OCI-LY7 (cell line): ENCODE results near the gene MPC1. TPM values are rescaled to one million over a fixed set of nuclear protein-coding genes. Genes with fewer than 3 reads are reported as not detected.

Experiments
- BruUV-seq: library from RNA; stranded (reverse); fragments of 400-500 nt; replicated peaks from 2 replicates; lab custom pipeline; 2021; lab: Mats Ljungman, UMichigan
- CTCF ChIA-PET: fragments of 300-600 bp; sonication (Branson Sonifier 250); formaldehyde crosslinking; loops from one replicate; lab custom pipeline; 2022; ENCODE audit warnings: antibody characterized with exemption; ENCODE audit not compliant: unreplicated experiment; lab: Charles Lee
- POLR2A ChIA-PET: fragments of 300-600 bp; sonication (Branson Sonifier 250); formaldehyde crosslinking; loops from one replicate; lab custom pipeline; 2022; ENCODE audit warnings: antibody characterized with exemption; lab: Charles Lee
- DNase-seq: peaks from one replicate; pipeline ENCODE4 v3.0.0-alpha.2; 2015; ENCODE audit warnings: low spot score
- H2AFZ ChIP-seq: fragments of 200-600 bp; sonication (generic), shearing (Covaris generic); 2 replicates; pipeline ENCODE4 v1.6.1; 2014; ENCODE audit warnings: mild to moderate bottlenecking, antibody characterized with exemption, low read length, moderate library complexity
- H3K27ac ChIP-seq: fragments of 200-600 bp; sonication (generic); 2 replicates; pipeline ENCODE4 v1.5.1; 2014; ENCODE audit warnings: mixed run types, low read depth, mild to moderate bottlenecking, moderate library complexity, low read length, inconsistent platforms; ENCODE audit not compliant: poor library complexity, severe bottlenecking
- H3K36me3 ChIP-seq: fragments of 200-600 bp; sonication (generic); 2 replicates; pipeline ENCODE4 v1.6.1; 2014; ENCODE audit warnings: mild to moderate bottlenecking, antibody characterized with exemption, low read length, moderate library complexity, mixed read lengths; ENCODE audit not compliant: insufficient read depth
- H3K4me1 ChIP-seq: fragments of 200-600 bp; sonication (generic); 2 replicates; pipeline ENCODE4 v1.5.1; 2014; ENCODE audit warnings: mild to moderate bottlenecking, low read length; ENCODE audit not compliant: insufficient read depth, poor library complexity, severe bottlenecking
- H3K4me2 ChIP-seq: fragments of 200-600 bp; sonication (generic); 2 replicates; pipeline ENCODE4 v1.6.1; 2014; ENCODE audit warnings: mild to moderate bottlenecking, low read length
- H3K4me3 ChIP-seq: fragments of 200-600 bp; sonication (generic); 2 replicates; pipeline ENCODE4 v1.5.1; 2014; ENCODE audit warnings: mild to moderate bottlenecking, low read depth, low read length; ENCODE audit not compliant: poor library complexity, severe bottlenecking
- H3K79me2 ChIP-seq: fragments of 200-600 bp; sonication (generic); 2 replicates; pipeline ENCODE4 v1.6.1; 2016; ENCODE audit warnings: low read depth, mild to moderate bottlenecking, low read length, moderate library complexity, mixed read lengths; ENCODE audit not compliant: insufficient read depth
- H3K9me2 ChIP-seq: fragments of 200-600 bp; sonication (generic); 2 replicates; pipeline ENCODE4 v1.6.1; 2016; ENCODE audit warnings: mild to moderate bottlenecking, low read length, mixed read lengths; ENCODE audit not compliant: insufficient read depth
- H3K9me3 ChIP-seq: fragments of 200-600 bp; sonication (generic); 2 replicates; pipeline ENCODE4 v1.6.1; 2014; ENCODE audit warnings: mild to moderate bottlenecking, mixed run types, low read length, mixed read lengths
- H4K20me1 ChIP-seq: fragments of 200-600 bp; sonication (generic); 2 replicates; pipeline ENCODE4 v1.6.1; 2014; ENCODE audit warnings: mild to moderate bottlenecking, antibody characterized with exemption, low read length, moderate library complexity, mixed read lengths; ENCODE audit not compliant: insufficient read depth
- EZH2phosphoT487 ChIP-seq: fragments of 200-600 bp; sonication (generic); IDR thresholded peaks from 2 replicates; pipeline ENCODE4 v1.6.1; 2018; ENCODE audit warnings: low read depth, borderline replicate concordance, mild to moderate bottlenecking, mixed run types, antibody characterized with exemption, low read length, moderate library complexity, mixed read lengths
- intact Hi-C: fragments of 100-400 bp; cut with micrococcal nuclease; formaldehyde crosslinking; loops from one replicate; pipeline ENCODE4 v1.10.0; 2022; ENCODE audit not compliant: unreplicated experiment
- total RNA-seq, 2 experiments: library from RNA; depleted of rRNA in 1 of 2; stranded (reverse); fragments of >200 nt in 1 of 2; shearing (Covaris generic) in 1 of 2; gene quantifications; 2 replicates each; pipeline ENCODE4 v1.2.3, GENCODE V29; 2014 to 2022
- TF ChIP-seq, protein P1 (sequence below): fragments of 200-600 bp; sonication (generic); conservative IDR thresholded peaks from 2 replicates; pipeline ENCODE4 v1.5.1; 2014; ENCODE audit warnings: mild to moderate bottlenecking, antibody characterized with exemption, low read length, moderate library complexity, mixed read lengths

The MPC1 gene
- total RNA-seq, 2 experiments from 2014 or later = 36.1 to 38.1 TPM

DNA sequence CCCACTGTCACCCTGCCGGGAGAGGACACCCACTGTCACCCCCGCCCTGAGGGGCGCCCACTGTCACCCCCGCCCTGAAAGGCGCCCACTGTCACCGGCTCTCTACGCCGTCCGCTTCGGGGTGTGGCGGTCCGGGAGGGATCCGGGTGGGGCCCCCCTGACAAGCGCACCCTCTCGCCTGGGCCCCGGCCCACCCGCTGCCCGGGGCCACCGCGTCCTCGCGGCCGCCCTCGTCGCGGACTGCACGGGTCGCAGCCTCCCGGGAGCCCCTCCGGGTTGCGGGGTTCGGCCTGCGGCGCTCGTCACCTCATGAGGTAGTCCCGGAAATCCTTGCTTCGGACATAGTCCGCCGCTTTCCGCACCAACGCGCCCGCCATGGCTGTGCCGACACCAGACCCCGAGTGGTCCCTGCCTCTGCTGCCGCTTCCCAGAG is 224 bp downstream of the MPC1 start:
- no peaks in the 10 kb centered on the region for H3K9me3 ChIP-seq
- H3K4me1 ChIP-seq = peaks cover 12% of the 10 kb centered on the region
- peak overlapping the region; percentile 83 for H2AFZ ChIP-seq
- ChIA-PET CTCF (no interaction called here), POLR2A (no interaction called here)
- peak overlapping the region; percentile 85 for H3K4me3 ChIP-seq
- 0 out of 2 replicates have a peak, but pooled peaks cover 4% of the 10 kb centered on the region for H4K20me1 ChIP-seq
- DNase-seq = no peak
- BruUV-seq = no TSS peak
- intact Hi-C loops = loop anchor here (5.0 kb wide), 2 partner anchors 205 to 225 kb away; no protein-coding TSS in a partner anchor
- H3K36me3 ChIP-seq = no peaks in the 10 kb centered on the region
- TF ChIP-seq, protein P1, sequence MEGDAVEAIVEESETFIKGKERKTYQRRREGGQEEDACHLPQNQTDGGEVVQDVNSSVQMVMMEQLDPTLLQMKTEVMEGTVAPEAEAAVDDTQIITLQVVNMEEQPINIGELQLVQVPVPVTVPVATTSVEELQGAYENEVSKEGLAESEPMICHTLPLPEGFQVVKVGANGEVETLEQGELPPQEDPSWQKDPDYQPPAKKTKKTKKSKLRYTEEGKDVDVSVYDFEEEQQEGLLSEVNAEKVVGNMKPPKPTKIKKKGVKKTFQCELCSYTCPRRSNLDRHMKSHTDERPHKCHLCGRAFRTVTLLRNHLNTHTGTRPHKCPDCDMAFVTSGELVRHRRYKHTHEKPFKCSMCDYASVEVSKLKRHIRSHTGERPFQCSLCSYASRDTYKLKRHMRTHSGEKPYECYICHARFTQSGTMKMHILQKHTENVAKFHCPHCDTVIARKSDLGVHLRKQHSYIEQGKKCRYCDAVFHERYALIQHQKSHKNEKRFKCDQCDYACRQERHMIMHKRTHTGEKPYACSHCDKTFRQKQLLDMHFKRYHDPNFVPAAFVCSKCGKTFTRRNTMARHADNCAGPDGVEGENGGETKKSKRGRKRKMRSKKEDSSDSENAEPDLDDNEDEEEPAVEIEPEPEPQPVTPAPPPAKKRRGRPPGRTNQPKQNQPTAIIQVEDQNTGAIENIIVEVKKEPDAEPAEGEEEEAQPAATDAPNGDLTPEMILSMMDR = no peak
- TF ChIP-seq EZH2phosphoT487 = no peak
- H3K4me2 ChIP-seq = peak overlapping the region; percentile 100
- peaks cover 16% of the 10 kb centered on the region; the same call in 1 of the 2 replicates for H3K79me2 ChIP-seq
- H3K9me2 ChIP-seq = no peaks in the 10 kb centered on the region
- H3K27ac ChIP-seq = no peak overlapping the region

DNA sequence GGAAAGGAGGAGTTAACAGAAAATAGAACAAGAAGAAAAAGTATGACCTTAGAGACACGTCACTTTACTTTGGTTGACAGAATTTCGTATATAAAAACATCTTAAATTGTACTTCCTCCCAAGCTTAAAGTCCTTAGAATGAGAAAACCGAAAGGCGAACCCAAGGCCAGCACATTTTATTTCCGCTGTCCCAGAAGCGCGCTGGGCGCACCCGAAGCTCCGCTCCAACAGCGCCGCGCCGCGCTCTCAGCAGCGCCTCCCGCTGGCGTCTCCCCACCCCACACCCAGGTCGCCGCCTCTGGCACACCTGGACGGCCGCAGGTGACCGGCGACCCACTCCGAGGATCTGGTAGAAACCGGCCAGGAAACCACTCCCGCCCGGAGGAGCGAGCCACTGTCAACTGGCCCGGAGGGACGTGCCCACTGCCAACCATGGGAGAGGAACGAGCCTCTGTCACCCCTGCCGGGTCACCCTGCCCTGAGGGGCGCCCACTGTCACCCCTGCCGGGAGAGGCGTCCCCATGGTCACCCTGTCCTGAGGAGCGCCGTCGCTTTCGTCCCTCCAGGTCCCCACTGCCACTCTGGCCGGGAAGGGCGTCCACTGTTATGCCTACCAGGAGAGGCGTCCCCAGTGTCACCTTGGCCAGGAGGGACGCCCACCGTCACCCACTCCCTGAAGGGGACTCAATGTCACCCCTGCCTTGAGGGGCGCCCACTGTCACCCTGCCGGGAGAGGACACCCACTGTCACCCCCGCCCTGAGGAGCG is 824 bp downstream of the MPC1 start:
- TF ChIP-seq, protein P1 = peak; percentile 89
- TF ChIP-seq EZH2phosphoT487 = no peak
- intact Hi-C loops = loop anchor here (1.0 to 5.0 kb wide), 3 partner anchors 107 to 225 kb away; no protein-coding TSS in a partner anchor
- no peak overlapping the region for H3K27ac ChIP-seq
- CTCF ChIA-PET = interaction anchor here (0.7 to 1.6 kb wide), 4 partner anchors 22 to 71 kb away, joined by 3 to 7 read pairs (median 3); no protein-coding TSS in a partner anchor
- POLR2A ChIA-PET = interaction anchor here (0.5 to 1.9 kb wide), 11 partner anchors 8 to 184 kb away, joined by 3 to 11 read pairs (median 4); no protein-coding TSS in a partner anchor
- peak overlapping the region; percentile 100 for H3K4me2 ChIP-seq
- peak overlapping the region; percentile 85 for H3K4me3 ChIP-seq
- H3K36me3 ChIP-seq = no peaks in the 10 kb centered on the region
- H3K4me1 ChIP-seq = peaks cover 12% of the 10 kb centered on the region
- H3K9me2 ChIP-seq = no peaks in the 10 kb centered on the region
- H3K79me2 ChIP-seq = peaks cover 16% of the 10 kb centered on the region; the same call in 1 of the 2 replicates
- no peaks in the 10 kb centered on the region for H3K9me3 ChIP-seq
- DNase-seq = peak; percentile 74
- H2AFZ ChIP-seq = peak overlapping the region; percentile 83
- BruUV-seq = no TSS peak
- 0 out of 2 replicates have a peak, but pooled peaks cover 4% of the 10 kb centered on the region for H4K20me1 ChIP-seq
